ENCODE measurements around the gene CCDC92.
A peak's percentile ranks its signal among the peaks of the same experiment; 100 is the strongest.
"Not testable (repeated sequence)": the region's sequence is repeated elsewhere in the genome, so short reads cannot be mapped to it uniquely, and the experiment has no call there.

The CCDC92 gene

DNA sequence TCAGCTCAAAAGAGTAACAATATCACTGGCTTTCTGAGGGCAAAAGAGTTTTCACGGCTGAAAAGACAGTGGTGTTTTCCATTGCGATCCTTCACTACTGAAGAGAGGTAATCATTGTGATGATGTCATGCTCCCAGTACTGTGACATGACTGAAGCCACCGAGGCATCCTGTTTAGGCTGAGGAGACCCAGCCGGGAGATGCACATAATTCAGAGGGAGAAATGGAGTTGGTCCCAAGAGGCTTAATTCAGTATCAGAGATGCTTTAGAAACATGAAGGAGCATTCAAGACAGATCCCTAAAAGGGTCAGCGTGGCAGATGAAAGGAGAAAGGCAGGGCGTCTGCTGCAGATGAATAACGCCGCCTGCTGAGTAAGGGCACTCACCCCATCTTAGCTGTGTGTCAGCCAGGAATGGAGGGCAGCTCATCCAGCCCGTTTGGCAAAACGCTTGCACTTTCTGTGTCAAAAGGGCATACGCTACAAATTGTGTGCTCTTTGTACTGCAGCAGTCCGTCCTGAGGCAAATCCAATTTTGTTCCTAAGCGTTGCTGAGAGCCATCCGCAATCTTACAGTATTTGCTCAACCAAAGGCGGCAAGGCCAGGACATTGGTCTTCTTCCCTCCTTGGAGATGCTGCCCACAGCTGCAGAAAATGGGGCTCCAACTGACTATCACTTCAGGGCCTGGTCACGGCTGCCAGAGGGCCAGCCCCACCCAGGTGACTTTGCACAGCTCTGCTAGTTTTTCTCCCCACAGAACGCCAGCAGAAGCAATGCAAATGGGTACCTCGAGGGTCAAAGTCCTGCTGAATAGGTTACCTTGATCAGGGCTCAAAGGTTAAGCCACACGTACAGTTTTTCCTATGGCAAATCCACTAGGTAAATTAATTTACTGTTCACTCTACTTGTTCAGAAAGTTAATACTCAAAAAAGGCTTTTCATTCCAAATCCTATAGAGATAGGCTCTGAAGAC is 23.5 kb downstream of the CCDC92 start:
- no peak for DNase-seq

DNA sequence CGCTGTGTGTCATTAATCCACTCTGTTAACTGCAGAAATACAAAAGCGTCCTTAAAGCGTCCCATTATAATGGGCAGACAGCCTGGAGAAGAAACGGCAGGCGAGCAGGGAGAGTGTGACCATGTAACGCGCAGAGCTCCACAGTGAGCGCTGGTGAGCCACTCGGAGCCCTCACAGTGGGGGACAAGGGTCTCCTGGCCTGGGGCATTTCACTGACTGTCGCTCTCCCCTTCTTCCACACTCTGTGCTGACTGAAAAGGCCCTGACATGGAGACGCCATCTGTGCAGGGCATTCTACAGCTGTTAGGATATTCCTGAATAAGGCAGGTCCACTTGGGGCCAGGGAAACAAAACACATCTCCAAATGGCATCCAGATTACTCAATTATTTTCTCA is 24.2 kb downstream of the CCDC92 start:
- DNase-seq = no peak

DNA sequence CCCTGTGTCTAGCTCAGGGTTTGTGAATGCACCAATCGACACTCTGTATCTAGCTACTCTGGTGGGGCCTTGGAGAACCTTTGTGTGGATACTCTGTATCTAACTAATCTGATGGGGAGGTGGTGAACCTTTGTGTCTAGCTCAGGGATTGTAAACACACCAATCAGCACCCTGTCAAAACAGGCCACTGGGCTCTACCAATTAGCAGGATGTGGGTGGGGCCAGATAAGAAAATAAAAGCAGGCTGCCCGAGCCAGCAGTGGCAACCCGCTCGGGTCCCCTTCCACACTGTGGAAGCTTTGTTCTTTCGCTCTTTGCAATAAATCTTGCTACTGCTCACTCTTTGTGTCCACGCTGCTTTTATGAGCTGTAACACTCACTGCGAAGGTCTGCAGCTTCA is 25.1 kb downstream of the CCDC92 start:
- not testable (repeated sequence) for DNase-seq

DNA sequence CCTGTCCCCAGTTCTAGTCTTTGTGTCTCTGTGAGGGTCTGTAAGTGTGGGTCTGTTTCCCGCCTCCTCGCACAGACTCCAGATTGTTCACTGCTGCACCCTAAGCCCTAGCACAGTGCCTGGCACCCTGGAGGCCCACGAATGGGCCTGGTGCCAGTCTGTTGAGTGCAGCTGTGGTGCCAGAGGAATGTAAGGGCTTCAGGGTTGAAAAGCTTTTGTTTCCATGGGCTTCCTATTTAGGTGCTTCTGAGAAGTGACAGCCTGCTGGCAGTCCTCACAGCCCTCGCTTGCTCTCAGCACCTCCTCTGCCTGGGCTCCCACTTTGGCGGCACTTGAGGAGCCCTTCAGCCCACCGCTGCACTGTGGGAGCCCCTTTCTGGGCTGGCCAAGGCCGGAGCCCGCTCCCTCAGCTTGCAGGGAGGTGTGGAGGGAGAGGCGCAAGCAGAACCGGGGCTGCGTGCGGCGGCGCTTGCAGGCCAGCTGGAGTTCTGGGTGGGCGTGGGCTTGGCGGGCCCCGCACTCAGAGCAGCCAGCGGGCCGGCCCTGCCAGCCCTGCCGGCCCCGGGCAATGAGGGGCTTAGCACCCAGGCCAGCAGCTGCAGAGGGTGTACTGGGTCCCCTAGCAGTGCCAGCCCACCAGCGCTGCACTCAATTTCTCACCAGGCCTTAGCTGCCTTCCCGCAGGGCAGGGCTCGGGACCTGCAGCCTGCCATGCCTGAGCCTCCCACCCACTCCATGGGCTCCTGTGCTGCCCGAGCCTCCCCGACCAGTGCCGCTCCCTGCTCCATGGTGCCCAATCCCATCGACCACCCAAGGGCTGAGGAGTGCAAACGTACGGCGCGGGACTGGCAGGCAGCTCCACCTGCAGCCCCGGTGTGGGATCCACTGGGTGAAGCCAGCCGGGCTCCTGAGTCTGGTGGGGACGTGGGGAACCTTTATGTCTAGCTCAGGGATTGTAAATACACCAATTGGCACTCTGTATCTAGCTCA is 25.8 kb downstream of the CCDC92 start:
- DNase-seq = not testable (repeated sequence)

DNA sequence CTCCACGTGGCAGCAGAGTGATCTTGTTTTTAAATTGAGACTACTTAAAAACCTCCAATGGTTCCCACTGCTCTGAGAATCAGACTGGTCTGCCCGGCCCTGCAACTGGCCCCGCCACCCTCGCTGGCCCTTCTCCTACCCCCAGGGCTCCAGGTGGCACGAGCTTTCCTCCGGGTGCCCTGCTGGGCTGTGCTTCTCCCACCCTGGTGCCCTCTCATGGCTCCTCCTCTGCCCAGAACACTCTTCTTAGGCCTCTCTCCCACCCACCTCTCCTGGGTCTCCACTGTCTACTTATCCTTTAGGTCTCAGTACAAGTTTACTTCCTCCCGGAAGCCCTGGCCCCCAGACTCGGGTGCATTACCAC is 26.5 kb downstream of the CCDC92 start:
- DNase-seq = no peak

DNA sequence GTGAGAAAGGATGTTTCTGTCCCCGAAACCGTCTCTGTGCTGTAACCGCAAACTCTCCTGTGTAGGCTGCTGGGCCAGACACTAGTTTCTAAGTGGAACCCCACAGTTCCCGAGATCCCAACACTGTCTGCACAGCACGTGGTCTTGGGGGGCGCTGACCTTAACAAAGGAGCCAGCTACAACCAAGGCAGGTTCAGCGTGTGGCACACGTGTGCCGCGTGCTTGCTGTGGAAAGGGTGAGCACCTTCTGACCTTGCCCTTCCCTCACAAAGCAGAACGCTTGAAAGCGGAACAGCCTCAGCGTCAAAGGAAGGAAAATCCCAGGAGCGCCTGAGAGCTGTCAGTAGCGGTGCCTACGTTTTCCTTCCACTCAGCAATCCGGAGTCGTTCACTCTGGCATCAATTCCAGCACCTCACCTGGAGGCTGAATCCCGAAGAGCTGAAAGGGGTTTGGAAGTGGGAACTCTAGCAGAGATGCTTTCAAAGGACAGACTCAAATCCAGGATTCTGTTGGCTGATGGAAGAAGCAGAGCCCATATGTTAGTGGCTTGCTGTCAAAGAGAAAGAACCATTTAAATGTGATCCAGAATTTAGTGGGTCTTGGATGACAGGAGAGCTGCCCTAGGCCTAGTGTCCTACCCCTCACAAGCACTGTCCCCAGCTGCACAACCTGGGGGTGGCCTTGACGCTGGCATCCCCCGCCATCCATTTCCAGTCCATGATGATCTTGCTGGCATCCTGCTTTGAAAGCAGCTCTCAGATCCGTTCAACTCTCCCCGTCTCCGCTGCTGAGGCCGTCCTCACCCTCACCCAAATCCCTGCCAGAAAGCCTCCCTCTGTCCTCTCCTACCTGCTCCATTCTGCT is 27.1 kb downstream of the CCDC92 start:
- no peak for DNase-seq

DNA sequence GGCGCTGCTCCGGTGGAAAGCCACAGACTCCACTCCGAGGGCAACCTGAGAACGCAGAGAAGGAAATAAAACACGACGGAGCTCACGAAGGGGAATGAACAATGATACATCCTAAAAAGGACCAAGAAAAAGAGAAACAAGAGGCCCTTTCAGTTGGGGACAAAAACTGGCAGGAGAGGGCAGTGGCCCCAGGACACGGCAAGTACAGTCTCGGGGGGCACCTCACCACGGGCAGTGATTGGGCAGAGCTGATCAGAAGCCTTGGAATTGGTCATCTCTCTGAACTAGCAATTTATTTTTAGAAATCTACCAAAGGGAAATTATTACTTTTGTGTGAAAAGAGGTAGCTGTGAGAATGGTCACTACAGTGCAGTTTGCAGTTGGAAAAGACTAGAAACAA is 27.9 kb downstream of the CCDC92 start:
- DNase-seq = no peak

DNA sequence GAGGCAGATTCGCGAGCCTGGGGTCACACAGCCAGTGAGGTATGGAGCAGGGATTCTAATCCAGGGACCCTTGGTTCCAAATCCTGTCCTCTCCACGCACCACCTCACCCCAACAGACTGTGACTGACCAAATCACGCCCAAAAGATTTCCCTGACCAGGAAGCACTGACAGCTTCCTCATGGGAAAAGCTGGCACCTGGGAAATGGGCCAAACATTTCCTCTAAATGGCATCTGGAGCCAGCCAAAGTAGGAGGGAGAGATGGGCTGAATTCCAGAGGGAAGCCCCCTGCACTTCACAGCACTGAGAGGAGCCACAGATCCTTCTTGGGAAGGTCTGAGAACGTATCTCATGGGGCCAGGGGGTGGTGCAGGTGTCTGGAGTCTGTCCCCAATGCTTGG is 28.8 kb downstream of the CCDC92 start:
- DNase-seq = no peak

DNA sequence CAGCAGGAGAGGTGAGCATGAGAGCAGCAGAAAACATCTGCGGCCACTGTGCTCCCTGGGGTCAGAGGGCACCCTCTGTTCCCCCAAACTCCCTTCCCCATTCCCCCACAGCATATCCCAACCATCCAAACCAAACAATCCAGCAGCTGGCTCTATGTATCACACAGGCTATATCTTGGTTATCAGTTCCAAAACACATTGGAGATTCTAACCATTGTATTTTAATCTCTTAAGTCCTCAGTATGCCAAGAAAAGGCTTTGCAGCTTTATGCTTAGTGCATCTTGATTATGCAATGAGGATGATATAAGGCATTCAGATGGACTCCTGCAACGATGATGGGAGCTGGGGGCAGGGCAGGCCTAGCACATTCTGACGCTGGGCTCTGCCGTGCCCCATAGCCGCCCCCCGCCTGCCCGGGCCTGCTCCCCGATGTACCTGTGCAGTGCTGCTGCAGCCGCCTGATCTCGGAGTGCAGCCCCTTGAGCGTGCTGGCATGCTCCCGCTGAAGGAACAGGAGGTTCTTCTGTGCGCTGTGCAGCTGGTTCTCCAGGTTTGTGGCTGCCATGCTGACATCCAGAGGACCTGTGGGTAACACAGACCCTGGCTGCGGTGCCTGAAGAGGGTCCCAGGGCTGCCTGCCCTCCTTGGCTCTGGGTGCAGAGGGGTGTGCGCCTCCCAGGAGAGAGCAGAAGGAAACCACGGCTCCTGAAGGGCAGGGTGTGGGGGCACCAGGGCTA is 29.6 kb downstream of the CCDC92 start:
- no peak for DNase-seq

DNA sequence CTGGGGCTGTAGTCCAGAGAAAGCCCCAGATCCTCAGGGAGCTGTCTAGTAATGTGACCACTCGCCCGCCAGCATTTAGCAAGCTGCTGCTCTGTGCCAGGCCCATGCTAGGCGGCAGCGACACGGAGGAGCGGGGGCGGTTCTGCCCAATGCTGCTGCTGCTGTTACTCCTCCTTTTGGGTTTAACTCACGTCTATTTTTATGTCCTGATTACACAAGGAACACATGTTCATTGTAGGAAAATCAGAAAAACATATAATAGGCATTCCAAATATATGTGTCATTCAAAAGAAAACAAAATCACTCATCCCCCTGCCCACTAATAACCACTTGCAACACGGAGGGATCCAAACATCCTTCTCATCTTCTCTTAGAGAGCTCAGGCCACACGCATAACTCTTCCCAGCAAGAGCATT is 30.4 kb downstream of the CCDC92 start:
- peak; percentile 51 for DNase-seq

DNA sequence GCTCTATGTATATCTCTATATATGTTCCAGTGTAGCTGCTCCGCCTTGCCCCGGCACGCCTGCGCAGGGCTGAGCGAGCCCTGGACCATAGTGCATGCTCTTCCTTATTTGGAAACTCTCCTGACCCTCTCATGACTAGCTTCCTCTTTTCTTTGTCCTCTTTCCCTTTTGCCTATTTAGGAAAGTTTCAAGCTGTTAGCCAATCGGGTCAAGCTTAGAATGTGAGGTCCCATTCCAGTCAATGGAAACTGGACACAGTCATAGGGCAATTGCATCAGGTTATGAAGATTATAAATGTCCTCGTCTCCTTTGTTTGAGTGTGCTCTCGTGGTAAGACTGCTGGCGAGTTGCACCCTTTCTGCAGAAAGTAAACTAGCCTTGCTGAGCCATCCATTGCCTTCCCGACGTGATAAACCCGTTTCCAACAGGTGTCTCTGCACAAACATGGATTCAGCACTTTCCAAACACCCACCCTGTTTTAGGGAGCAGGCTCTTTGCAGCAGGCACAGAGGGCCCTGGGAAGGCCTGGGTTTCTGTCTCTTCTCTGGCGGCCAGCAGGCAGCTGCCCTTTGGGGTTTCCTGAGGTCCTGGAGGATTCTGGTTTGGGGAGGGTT is 30.9 kb downstream of the CCDC92 start:
- DNase-seq = no peak

DNA sequence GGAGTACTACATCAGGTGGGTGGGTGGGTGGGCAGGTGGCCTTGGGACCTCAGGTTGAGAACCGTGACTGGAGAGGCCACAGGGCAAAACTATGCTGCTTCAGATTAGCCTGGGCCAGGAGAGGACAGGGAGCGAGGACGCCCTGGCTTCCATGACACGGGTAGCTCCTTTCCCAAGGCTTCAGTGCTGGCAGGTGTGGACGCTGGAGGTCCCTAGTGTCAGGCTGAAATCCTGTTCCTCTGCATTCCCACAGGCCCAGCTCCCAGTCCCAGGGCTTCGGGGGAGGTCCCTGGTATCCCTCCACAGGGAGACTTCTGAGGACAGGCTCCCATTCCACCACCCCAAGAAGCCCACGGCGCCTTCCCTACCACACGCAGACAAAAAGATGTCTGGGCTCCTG is 31.6 kb downstream of the CCDC92 start:
- DNase-seq = no peak

DNA sequence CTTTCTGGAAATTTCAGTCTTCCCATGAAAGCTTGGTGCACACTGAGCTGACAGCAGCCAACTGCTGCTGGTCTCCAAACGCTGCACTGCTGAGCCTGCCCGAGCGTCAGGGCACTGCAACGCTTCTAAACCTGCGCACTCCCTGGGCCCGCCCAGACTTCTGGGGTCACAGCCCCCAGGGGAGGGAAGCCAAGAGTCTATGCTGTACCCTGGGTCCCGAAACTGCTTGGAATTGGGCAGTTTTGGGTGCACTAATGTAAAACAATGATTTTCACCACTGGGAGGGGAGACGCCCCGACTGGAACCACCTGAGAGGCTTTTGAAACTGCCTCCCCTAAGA is 32.0 kb downstream of the CCDC92 start:
- DNase-seq = no peak

DNA sequence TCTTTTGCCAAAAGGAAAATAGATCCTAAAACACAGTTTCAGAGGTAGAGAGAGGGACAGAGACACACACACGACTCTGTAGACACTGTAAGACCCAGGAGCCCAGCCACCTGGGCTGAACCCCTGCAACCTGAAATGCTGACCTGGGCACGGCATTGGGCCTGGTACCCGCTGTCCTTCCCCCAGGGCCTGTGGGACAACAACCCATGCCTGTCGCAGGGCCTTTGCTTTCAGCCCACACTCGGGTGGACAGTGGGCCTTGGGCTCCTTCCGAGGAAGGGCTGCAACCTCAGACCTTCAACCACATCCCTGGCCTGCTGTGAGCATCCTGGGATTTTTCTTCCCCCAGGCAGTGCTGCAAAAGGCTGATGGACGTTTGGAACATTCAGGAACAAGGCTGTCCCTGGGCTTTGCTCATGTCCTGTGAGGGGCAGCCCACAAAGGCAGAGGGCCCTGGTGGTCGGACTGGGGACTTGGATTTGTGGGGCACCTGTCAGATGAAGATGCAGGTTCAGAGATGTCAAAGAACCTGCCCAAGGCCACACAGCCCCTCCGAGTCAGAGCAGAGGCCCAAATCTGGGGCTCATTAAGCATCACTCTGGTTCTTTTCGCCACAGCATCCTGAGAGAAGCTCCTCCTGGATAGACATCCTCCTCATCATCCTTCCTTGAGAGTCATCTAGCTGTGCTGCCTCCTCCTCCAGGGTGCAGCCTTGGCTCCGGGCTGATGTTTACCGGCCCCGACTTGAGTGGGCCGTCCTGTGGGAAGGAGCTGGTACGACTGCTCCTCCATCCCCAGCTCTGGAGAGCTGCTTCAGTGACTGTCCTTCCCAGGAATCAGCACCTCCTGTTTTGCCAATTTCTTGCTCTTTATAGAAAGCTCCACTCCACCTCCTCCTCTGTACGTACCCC is 32.7 kb downstream of the CCDC92 start:
- DNase-seq = no peak

DNA sequence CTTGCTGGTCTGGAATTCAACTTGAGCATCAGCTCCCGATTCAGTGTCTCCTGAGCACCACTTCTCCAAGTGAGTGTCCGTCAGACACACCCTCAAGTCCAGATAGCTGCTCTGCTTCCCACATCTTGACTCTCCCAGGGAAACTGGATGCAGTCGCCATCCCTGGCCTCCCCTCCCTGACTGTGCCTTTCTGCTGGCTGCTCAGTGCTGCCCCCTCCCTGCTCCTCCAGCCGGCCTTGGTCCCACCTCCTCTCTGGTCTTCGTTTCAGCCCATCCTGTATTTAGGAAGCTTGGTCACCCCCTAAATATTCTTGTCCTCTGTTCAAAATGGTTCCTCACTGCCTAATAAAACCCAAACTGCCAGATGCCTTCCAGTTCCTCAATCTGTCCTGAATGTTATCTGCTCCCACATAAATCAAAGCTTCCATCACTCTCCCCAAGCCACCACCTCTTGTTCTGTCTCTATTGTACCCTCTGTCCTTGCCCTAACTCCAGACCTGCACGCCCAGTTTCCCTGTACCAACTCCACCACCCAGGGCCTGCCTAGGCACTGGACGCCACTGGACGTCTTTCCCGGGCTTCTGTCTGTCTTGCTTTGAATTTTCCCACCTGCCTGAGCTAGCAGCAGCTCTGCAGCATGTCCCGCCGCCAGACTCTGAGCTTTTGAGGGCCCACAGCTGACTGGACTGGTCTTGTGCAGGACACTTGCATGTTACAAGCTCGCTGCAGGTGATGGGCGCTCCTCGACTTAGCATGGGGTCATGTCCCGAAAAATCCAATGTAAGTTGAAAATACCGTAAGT is 33.8 kb downstream of the CCDC92 start:
- no peak for DNase-seq

DNA sequence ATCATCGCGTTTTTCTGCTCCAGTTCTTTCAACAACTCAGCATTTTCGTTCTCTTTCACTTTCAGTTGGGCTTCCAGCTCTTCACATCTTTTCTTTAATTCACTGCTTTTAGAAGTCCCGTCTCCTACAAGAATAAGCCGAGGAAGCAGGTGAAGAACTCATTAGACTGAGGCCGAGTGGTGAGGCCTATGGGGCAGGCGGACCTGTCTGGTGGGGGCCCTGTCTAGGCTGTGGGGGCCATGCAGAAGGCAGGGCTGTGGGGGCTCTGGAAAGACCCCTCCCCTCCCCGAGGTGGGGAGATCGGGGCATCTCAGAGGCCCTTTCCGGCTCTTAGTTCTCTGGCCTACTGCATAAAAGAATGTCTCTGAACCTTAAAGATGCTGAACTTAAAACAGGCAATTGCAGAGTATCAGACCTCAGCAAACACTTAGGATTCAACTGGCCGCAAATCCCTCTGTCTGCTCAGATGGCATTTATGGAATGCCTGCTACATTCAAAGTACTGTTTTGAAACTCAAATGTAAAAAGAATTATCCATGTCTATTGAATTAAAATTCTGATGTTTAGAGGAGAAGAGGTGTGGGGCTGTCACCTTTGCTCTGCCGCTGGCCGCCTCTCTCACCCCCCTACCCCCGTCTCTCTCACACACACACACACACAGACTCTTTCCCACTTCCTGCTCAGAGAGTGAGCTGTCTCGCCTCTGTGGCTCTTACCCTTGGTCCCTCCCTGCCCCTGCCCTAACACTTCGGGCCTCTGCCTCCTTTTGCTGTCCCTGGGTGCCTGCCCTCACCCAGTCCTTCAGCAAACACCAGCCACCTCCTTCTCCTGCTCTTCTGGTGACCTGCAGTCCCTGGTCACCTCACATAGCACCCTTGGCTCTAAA is 34.7 kb downstream of the CCDC92 start:
- DNase-seq = no peak

DNA sequence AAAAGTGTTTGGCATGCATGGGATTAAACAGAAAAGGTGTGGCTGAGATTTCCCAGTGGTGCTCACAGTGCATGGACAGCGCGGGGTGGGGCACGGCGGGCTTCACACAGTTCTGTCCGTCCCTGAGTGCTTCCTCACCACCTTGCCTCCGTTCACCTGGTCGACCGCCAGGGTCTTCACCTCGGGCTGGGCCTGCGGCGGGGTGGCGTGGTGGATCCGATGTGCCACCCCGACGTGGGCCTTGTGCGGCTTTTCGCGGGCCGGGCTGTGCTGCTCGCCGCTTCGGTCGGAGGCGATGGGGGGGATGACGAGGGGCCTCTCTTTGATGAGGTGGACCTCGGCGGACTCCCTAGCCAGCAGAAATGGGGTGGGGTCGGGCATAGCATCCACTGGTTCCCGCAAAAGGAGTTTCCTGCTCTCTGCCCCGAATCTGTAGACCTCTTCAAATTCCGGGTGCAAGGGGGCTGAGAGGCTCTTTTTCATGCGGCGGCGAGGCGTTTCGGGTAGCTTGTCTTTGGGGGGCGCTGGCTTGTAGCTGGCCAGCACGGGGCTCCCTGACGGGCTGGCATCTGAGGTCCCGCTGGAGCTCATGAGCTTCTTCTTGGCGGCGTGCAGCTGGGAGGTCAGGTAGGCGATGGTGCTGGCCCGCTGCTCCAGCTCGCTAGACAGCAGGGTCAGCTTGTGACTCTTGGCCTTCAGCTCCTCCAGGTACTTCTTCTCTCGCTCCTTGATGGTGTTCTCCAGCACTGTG is 35.5 kb downstream of the CCDC92 start:
- DNase-seq = no peak

DNA sequence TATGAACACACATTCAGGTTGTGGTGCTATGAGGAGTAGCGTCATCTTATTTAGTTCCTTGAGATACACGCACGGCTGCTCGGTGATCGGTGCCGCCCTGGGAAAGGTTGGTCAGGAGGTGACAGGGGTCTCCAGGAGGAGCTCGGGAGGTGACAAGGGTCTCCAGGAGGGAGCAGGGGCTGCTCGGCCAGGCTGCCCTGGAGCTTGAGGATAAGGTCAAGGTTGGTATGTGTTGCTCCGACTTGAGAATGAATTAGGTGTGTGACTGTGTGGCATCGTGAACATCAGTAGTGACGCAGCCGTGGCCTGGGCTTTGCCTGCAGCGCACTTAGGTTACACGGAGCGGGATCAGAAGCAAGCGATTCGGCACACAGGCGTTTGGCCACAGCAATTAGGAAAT is 36.2 kb downstream of the CCDC92 start:
- DNase-seq = no peak

Measured in amniotic stem cell (primary cell).